ENCODE results near the gene SLC16A12.

Gene SLC16A12

GRCh38 chr10:89388806-89389205, 146.6 kb downstream of the SLC16A12 start:
- no peak for DNase-seq

GRCh38 chr10:89384474-89385340, 150.7 kb downstream of the SLC16A12 start:
- peak; percentile 71 for DNase-seq

GRCh38 chr10:89382757-89383156, 152.6 kb downstream of the SLC16A12 start:
- DNase-seq = no peak
